Measurements from ENCODE around the gene SRMS.
"Not testable (repeated sequence)": the region's sequence is repeated elsewhere in the genome, so short reads cannot be mapped to it uniquely, and the experiment has no call there.

Gene SRMS

DNA sequence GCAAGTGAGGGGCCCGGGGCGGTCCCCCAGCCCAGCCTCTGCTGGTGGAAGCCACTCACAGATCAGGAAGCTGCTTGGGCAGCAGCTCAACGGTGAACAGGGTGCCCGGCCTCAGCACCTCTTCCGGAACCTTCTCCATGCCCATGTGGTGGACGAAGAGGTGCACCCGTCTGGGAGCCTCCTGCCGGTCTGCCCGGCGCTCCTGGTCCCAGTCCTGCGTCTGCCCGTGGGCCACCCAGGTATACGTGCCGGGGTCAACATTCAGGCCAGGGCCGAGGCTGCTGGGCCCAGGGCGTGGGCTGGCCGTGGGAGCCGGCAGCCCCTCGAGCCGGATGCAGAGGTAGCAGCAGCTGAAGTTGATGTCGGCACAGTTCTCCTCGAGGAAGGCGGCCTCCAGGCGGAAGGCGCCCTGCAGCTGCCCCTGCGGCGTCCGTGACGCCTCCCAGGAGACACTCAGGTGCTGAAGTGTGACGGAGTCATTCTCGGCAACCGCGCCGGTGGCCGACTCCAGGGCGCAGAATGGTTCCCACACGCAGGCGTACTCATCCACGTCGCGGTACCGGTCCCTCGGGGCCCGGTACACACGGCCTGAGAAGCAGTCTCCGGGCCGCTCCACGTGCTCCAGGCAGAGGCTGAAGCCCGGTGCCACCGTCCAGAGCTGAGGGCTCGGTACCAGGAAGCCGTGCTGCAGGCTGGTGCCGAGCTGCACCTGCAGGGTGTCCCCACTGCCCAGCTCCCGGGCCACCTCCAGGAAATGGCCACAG is 15.1 kb upstream of the SRMS start:
- H3K4me1 ChIP-seq, result no peaks in the 10 kb centered on the region
- no peak overlapping the region for H3K9ac ChIP-seq
- H3K36me3 ChIP-seq (ENCODE audit: control insufficient read depth, insufficient read depth, low read length), result no peaks in the 10 kb centered on the region
- H2AFZ ChIP-seq, result no peak overlapping the region
- H3K9me3 ChIP-seq (ENCODE audit: control insufficient read depth, low read length), result no peaks in the 10 kb centered on the region
- H3K27me3 ChIP-seq (ENCODE audit: control insufficient read depth, insufficient read depth, low read length), result no peaks in the 10 kb centered on the region
- TF ChIP-seq, protein P1, sequence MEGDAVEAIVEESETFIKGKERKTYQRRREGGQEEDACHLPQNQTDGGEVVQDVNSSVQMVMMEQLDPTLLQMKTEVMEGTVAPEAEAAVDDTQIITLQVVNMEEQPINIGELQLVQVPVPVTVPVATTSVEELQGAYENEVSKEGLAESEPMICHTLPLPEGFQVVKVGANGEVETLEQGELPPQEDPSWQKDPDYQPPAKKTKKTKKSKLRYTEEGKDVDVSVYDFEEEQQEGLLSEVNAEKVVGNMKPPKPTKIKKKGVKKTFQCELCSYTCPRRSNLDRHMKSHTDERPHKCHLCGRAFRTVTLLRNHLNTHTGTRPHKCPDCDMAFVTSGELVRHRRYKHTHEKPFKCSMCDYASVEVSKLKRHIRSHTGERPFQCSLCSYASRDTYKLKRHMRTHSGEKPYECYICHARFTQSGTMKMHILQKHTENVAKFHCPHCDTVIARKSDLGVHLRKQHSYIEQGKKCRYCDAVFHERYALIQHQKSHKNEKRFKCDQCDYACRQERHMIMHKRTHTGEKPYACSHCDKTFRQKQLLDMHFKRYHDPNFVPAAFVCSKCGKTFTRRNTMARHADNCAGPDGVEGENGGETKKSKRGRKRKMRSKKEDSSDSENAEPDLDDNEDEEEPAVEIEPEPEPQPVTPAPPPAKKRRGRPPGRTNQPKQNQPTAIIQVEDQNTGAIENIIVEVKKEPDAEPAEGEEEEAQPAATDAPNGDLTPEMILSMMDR (IDR thresholded peaks at IDR 0.05), result no peak
- H3K4me2 ChIP-seq (ENCODE audit: low read length), result no peak overlapping the region
- no peak overlapping the region for H3K27ac ChIP-seq
- H3K4me3 ChIP-seq (ENCODE audit: low read depth, low read length), result no peak overlapping the region
- no peaks in the 10 kb centered on the region for H3K79me2 ChIP-seq

DNA sequence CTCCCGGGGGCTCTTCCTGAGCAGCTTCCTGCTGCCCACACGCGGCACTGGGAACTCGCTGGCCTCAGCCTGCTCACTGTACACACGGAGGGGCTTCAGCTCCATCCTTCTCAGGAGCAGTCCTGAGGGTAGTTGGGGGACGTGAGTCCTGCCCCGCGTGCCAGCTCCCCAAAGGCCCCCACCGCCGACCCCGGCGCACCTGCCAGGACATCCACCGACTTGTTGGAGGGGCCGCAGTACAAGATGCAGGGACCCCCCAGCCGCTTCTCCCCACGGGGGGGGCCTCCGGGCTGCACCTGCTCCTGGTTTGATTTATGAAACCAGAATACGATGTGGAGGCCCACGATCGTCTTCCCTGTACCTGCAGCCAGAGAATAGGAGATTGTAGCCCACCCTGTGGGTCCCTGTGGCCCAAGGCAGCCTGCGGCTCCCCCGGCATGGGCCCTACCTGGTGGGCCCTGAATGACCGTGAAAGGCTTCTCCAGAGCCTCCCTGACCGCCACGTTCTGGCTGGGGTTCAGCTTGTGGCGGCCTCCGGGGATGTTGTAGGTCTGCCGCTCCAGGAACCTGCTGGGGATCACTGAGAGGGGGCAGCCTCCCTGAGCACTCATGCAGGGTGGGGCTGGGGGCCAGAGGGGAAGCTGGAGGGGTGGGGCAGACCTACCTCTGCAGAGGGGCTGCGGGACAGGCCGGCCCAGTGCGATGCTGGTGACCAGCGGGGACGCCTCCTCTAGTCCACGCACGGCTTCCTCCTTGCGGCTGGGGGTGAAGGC is 14.3 kb upstream of the SRMS start:
- H3K27me3 ChIP-seq (ENCODE audit: control insufficient read depth, insufficient read depth, low read length), result no peaks in the 10 kb centered on the region
- H3K4me2 ChIP-seq (ENCODE audit: low read length), result no peak overlapping the region
- no peaks in the 10 kb centered on the region for H3K79me2 ChIP-seq
- H3K36me3 ChIP-seq (ENCODE audit: control insufficient read depth, insufficient read depth, low read length), result no peaks in the 10 kb centered on the region
- TF ChIP-seq, protein P1 (IDR thresholded peaks at IDR 0.05), result no peak
- H3K4me1 ChIP-seq, result no peaks in the 10 kb centered on the region
- no peak overlapping the region for H2AFZ ChIP-seq
- H3K9me3 ChIP-seq (ENCODE audit: control insufficient read depth, low read length), result no peaks in the 10 kb centered on the region
- no peak overlapping the region for H3K4me3 ChIP-seq (ENCODE audit: low read depth, low read length)
- no peak overlapping the region for H3K9ac ChIP-seq
- H3K27ac ChIP-seq, result no peak overlapping the region

DNA sequence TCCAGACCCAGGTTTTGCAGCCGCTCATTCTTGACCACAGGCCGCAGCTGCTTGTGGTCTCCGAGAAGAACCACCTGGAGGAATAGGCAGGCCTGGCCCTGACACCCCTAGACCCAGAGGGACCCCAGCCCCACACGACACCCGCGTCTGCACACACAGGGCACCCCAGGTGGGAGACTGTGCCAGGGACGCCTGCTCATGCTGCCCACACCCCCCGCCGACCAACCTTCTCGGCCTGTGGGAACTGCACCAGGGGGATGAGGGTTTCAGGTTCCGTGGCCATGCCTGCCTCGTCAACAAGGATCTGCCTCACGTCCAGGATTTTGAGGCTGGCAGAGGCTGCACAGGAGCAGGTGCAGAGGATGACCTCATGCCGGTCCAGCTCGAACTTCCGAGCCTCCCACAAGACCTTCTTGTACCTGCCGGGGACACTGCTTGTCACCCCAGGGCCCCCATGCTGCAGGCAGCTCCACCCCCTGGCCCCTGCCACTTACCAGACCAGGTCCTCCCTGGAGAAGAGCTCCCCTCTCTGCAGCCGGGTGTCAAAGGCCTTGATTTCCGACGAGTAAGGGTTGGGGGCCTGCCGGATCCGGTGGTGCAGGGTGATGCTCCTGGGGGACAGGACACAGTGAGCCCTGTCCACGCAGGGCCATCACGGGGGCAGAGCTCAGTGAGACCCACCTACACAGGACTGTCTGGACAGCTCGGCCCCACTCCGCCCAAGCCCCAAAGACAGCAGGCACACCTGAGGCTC is 13.5 kb upstream of the SRMS start:
- H3K9ac ChIP-seq, result no peak overlapping the region
- H3K79me2 ChIP-seq, result no peaks in the 10 kb centered on the region
- H3K36me3 ChIP-seq (ENCODE audit: control insufficient read depth, insufficient read depth, low read length), result no peaks in the 10 kb centered on the region
- H3K4me2 ChIP-seq (ENCODE audit: low read length), result no peak overlapping the region
- no peaks in the 10 kb centered on the region for H3K9me3 ChIP-seq (ENCODE audit: control insufficient read depth, low read length)
- H3K27me3 ChIP-seq (ENCODE audit: control insufficient read depth, insufficient read depth, low read length), result no peaks in the 10 kb centered on the region
- H3K4me3 ChIP-seq (ENCODE audit: low read depth, low read length), result no peak overlapping the region
- no peaks in the 10 kb centered on the region for H3K4me1 ChIP-seq
- TF ChIP-seq, protein P1 (IDR thresholded peaks at IDR 0.05), result no peak
- H2AFZ ChIP-seq, result no peak overlapping the region
- no peak overlapping the region for H3K27ac ChIP-seq

DNA sequence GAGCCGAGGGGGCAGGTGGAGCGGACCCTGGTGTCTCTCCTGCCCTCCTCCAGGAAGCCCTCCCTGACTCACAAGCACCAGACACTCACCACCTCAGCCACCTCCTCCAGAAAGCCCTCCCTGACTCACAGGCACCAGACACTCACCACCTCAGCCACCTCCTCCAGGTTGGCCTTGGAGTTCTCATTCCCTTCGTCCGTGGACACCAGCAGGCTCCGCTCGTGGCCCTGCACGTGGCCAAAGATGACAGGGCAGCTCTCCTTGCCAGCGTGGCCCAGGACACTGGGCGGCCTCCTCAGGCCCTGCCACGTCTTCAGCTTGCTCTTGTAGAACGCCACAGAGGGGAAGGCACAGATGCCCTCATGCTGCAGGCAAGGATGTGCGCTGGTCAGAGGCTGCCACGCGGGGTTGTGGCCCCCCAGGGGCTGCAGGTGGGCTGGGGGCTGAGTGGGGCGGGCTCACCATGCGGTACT is 12.8 kb upstream of the SRMS start:
- no peak overlapping the region for H2AFZ ChIP-seq
- no peak overlapping the region for H3K27ac ChIP-seq
- no peaks in the 10 kb centered on the region for H3K36me3 ChIP-seq (ENCODE audit: control insufficient read depth, insufficient read depth, low read length)
- no peak overlapping the region for H3K9ac ChIP-seq
- no peaks in the 10 kb centered on the region for H3K27me3 ChIP-seq (ENCODE audit: control insufficient read depth, insufficient read depth, low read length)
- no peak overlapping the region for H3K4me2 ChIP-seq (ENCODE audit: low read length)
- TF ChIP-seq, protein P1 (IDR thresholded peaks at IDR 0.05), result no peak
- H3K9me3 ChIP-seq (ENCODE audit: control insufficient read depth, low read length), result no peaks in the 10 kb centered on the region
- no peak overlapping the region for H3K4me3 ChIP-seq (ENCODE audit: low read depth, low read length)
- no peaks in the 10 kb centered on the region for H3K79me2 ChIP-seq
- no peaks in the 10 kb centered on the region for H3K4me1 ChIP-seq

DNA sequence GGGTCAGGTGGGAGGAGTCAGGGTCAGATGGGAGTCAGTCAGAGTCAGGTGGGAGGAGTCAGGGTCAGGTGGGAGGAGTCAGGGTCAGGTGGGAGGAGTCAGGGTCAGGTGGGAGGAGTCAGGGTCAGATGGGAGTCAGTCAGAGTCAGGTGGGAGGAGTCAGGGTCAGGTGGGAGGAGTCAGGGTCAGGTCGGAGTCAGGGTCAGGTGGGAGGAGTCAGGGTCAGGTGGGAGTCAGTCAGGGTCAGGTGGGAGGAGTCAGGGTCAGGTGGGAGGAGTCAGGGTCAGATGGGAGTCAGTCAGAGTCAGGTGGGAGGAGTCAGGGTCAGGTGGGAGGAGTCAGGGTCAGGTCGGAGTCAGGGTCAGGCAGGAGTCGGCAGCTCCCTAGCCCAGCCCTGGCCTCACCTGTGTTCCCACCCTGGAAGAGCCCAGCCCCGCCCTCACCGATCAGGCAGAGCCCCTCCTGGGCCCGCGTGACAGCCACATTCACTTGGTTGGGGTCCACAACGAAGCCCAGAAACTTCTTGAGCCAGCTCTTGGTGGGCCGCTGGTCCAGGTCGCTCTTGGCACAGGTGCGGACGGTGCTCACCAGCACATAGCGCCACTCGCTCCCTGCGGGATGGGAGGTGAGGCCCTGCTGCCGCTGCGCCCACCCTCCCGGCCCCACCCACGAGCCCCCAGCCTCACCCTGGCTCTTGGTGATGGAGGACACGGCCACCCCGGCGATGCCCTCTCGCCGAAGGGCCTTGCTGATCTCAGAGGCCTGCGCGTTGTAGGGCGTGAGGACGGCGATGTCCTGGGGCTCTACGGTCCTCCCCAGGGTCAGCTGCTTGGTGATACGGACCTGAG is 12.2 kb upstream of the SRMS start:
- not testable (repeated sequence) for H3K9me3 ChIP-seq (ENCODE audit: control insufficient read depth, low read length)

More for the DNA sequence above, 12.2 kb upstream of the SRMS start:
- not testable (repeated sequence) for H3K4me3 ChIP-seq (ENCODE audit: low read depth, low read length); H3K79me2 ChIP-seq; H3K4me2 ChIP-seq (ENCODE audit: low read length); H3K27me3 ChIP-seq (ENCODE audit: control insufficient read depth, insufficient read depth, low read length); H3K36me3 ChIP-seq (ENCODE audit: control insufficient read depth, insufficient read depth, low read length); H2AFZ ChIP-seq; H3K4me1 ChIP-seq; H3K9ac ChIP-seq; H3K27ac ChIP-seq
